Prostate gland (tissue), 2 donors: ENCODE results near the gene ZSWIM9. TPM values are rescaled to one million over a fixed set of nuclear protein-coding genes. Genes with fewer than 3 reads are reported as not detected.

Source experiments
- DNase-seq: peaks from one replicate; pipeline ENCODE4 v3.0.0-alpha.2; 2019; ENCODE audit warnings: low spot score
- H3K27ac ChIP-seq, 2 donors: fragments of 200-600 bp; sonication (generic); 2 replicates each; pipeline ENCODE4 v1.5.1; 2017 to 2019
- H3K27me3 ChIP-seq: fragments of 200-600 bp; sonication (generic); replicated peaks from 2 replicates; pipeline ENCODE4 v1.5.1; 2019; ENCODE audit not compliant: insufficient read depth
- H3K36me3 ChIP-seq, 2 donors: fragments of 200-600 bp; sonication (generic); 1 replicate in 1 of 2; 2 replicates in 1 of 2; pipeline versions ENCODE4 v1.5.1 to v1.8.1; 2017 to 2019
- H3K4me1 ChIP-seq: fragments of 200-600 bp; sonication (generic); replicated peaks from 2 replicates; pipeline ENCODE4 v1.5.1; 2019
- H3K4me3 ChIP-seq, 2 donors: fragments of 200-600 bp; sonication (generic); 2 replicates each; pipeline ENCODE4 v1.5.1; 2017 to 2019
- H3K9me3 ChIP-seq: fragments of 200-600 bp; sonication (generic); 2 replicates; pipeline ENCODE4 v1.5.1; 2017
- CTCF ChIP-seq, 4 experiments: fragments of 200-600 bp in 2 of 4; fragments of 450-650 bp in 2 of 4; sonication (generic) in 2 of 4; IDR thresholded peaks; 1 replicate in 3 of 4; 2 replicates in 1 of 4; pipeline ENCODE4 v1.5.1; 2016 to 2019; ENCODE audit warnings: antibody characterized with exemption in 4 of 4, mild to moderate bottlenecking in 2 of 4, moderate library complexity in 2 of 4
- POLR2A ChIP-seq: fragments of 450-650 bp; IDR thresholded peaks from one replicate; pipeline ENCODE4 v1.6.1; 2016; ENCODE audit warnings: antibody characterized with exemption, mild to moderate bottlenecking
- POLR2AphosphoS5 ChIP-seq: sonication (generic); formaldehyde crosslinking; IDR thresholded peaks from one replicate; pipeline ENCODE4 v1.6.1; 2017; ENCODE audit warnings: antibody characterized with exemption
- WGBS: methylation state at CpG from one replicate; pipeline ENCODE4 v1.1.5; 2018; 5-methylcytosine and 5-hydroxymethylcytosine counted together
- intact Hi-C: fragments of 100-400 bp; cut with DNase I; formaldehyde crosslinking; loops from one replicate; pipeline ENCODE4 v1.14.2; 2022
- total RNA-seq, 2 donors: library from RNA; depleted of rRNA; stranded (reverse); fragments of >200 nt; gene quantifications; one replicate each; pipeline ENCODE4 v1.1.0, GENCODE V29; 2016

The ZSWIM9 gene
- total RNA-seq, 2 donors from 2014 or later = 4.1 to 7.2 TPM

DNA sequence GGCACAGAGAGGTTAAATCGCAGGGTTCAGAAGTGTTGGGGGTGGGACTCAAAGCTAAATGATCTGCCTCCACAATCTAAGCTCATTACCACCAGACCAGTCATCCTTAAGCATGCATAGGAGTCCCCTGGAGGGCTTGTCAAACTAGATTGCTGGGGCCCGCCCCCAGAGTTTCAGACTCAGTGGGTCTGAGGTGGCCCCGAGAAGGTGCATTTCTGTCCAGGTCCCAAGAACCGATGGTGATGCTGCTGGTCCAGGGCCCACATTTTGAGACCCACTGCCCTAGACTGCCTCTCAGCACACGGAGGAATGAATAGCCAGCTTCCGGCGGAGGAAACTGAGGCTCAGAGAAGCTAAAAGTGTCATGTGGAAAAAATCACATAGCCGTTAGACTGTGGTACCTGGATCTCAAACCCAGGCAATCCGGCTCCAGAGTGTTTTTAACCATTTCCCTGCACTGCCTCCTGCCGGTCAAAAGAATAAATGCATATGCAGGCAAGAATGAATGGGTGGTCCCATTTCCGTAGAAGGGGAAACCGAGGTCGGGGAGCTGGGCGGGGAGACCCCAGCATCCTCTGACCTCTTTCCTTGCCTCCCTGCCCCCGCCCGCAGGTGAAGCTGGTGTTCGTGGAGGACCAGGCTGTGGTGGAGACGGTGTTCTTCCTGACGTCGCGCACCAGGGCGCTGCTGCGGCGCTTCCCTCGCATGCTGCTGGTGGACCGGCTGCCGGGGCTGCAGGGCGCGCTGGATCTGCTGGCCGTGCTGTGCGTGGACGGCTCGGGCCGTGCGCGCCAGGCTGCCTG is 23.8 kb downstream of the ZSWIM9 start:
- Histone ChIP-seq H3K27me3 (no peaks in the 10 kb centered on the region), H3K27ac (no peak overlapping the region), H3K4me3 (no peak overlapping the region), H3K36me3 (no peaks in the 10 kb centered on the region), H3K9me3 (no peaks in the 10 kb centered on the region), H3K4me1 (no peaks in the 10 kb centered on the region)
- no peak for DNase-seq
- WGBS = 71% methylated on average over 33 of the region's 36 CpGs
- TF ChIP-seq POLR2AphosphoS5 (no peak), CTCF (IDR thresholded peaks at IDR 0.05) (peak in 1 of 4 experiments; percentile 32), POLR2A (no peak)
- intact Hi-C loops = no loop called here

DNA sequence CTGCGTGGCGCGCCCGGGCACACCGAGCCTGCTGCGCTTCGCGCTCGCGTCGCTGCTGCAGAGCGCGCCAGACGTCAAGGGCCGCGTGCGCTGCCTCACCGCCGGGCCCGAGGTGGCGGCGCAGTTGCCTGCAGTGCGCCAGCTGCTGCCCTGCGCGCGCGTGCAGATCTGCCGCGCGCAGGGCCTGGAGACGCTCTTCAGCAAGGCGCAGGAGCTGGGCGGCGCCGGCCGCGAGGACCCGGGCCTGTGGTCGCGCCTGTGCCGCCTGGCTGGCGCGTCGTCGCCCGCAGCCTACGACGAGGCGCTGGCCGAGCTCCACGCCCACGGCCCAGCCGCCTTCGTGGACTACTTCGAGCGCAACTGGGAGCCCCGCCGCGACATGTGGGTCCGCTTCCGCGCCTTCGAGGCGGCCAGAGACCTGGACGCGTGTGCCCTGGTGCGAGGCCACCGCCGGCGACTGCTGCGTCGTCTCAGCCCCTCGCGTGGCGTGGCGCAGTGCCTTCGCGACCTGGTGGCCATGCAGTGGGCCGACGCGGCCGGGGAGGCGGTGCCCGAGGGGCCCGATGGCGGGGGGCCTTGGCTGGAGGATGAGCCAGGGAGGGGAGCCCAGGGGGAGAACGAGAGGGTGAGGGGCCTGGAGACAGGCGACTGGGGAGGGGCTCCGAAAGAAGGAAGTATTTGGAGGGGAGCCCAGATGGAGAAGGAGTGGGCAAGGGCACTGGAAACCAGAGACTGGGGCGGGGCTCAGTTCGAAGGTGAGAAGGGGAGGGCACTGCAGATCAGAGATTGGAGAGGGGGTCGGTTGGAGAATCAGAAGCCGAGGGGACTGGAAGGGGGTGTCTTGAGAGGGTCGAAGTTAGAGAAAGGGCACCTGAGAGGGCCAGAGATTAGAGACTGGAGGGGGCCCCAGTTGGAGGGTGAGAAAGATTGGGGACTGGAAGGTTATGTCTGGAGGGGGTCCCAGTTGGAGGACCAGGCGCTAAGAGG is 24.7 kb downstream of the ZSWIM9 start:
- intact Hi-C loops = no loop called here
- H3K27me3 ChIP-seq = no peaks in the 10 kb centered on the region
- H3K4me1 ChIP-seq = no peaks in the 10 kb centered on the region
- no peak for DNase-seq
- no peaks in the 10 kb centered on the region for H3K9me3 ChIP-seq
- no peak overlapping the region for H3K4me3 ChIP-seq
- H3K36me3 ChIP-seq = no peaks in the 10 kb centered on the region
- 78% methylated on average over 93 of the region's 95 CpGs for WGBS
- no peak for TF ChIP-seq CTCF (IDR thresholded peaks at IDR 0.05)
- no peak for TF ChIP-seq POLR2AphosphoS5
- TF ChIP-seq POLR2A = no peak
- H3K27ac ChIP-seq = no peak overlapping the region

GRCh38 chr19:48196321-48196763 is 25.9 kb downstream of the ZSWIM9 start:
- Histone ChIP-seq H3K4me1 (no peaks in the 10 kb centered on the region), H3K27me3 (no peaks in the 10 kb centered on the region), H3K4me3 (no peak overlapping the region), H3K36me3 (no peaks in the 10 kb centered on the region), H3K9me3 (no peaks in the 10 kb centered on the region), H3K27ac (no peak overlapping the region)
- TF ChIP-seq POLR2A (no peak), POLR2AphosphoS5 (no peak), CTCF (IDR thresholded peaks at IDR 0.05) (no peak)
- DNase-seq = no peak
- intact Hi-C loops = no loop called here
- WGBS = 60% methylated on average over 23 of the region's 23 CpGs

DNA sequence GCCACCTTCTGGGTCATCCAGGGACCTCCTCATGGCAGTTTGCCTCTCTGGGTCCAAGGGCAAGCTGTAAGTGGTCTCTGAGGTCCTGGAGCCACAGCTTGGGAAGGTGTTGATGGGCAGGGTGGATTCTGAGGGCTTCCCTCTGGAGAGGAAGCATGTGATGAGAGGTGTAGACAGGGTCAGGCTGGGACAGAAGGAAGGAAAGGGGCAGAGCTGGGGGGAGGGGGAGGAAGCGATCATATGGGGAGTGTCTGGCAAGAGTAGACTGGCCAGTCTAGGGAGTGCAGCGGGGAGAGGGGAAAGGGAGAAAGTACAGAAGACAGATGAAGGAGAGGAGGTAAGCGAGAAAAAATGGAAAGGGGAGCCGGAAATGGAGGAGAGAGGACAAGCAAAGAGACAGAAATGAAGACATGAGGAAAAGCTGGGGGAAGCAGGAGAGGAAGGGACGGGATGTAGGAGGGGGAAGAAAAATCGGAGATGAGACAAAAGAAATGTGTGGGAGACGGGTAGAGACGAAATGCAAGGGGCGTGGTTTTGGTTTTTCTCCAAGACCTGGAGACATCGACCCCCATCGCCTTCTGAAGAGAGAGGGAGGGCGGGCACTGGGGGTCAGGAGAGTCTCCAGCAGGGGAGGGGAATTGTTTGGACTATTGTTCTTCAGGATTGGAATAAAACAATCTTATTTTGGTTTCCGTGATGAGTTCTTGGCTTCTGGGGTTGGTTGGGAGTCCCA is 26.6 kb downstream of the ZSWIM9 start:
- Histone ChIP-seq H3K27ac (no peak overlapping the region), H3K4me3 (no peak overlapping the region), H3K27me3 (no peaks in the 10 kb centered on the region), H3K9me3 (no peaks in the 10 kb centered on the region), H3K4me1 (no peaks in the 10 kb centered on the region), H3K36me3 (no peaks in the 10 kb centered on the region)
- intact Hi-C loops = no loop called here
- TF ChIP-seq CTCF (IDR thresholded peaks at IDR 0.05) = no peak
- TF ChIP-seq POLR2A = no peak
- TF ChIP-seq POLR2AphosphoS5 = no peak
- WGBS = 30% methylated on average over 13 of the region's 13 CpGs
- DNase-seq = no peak
